ENCODE results near the gene ITGA2.

GRCh38 chr5:53017794-53018391 is 28.7 kb downstream of the ITGA2 start:
- TF ChIP-seq POLR2A (IDR thresholded peaks at IDR 0.05) (no peak), CTCF (IDR thresholded peaks at IDR 0.05) (no peak)
